CD4-positive, alpha-beta T cell treated with Interleukin-1 beta for 1 hour (primary cell): Measurements from ENCODE around the gene GABRB3.

Source experiments
- DNase-seq, 2 donors: peaks; one replicate each; pipeline ENCODE4 v3.0.0-alpha.2; 2020 to 2022

GABRB3 gene

DNA sequence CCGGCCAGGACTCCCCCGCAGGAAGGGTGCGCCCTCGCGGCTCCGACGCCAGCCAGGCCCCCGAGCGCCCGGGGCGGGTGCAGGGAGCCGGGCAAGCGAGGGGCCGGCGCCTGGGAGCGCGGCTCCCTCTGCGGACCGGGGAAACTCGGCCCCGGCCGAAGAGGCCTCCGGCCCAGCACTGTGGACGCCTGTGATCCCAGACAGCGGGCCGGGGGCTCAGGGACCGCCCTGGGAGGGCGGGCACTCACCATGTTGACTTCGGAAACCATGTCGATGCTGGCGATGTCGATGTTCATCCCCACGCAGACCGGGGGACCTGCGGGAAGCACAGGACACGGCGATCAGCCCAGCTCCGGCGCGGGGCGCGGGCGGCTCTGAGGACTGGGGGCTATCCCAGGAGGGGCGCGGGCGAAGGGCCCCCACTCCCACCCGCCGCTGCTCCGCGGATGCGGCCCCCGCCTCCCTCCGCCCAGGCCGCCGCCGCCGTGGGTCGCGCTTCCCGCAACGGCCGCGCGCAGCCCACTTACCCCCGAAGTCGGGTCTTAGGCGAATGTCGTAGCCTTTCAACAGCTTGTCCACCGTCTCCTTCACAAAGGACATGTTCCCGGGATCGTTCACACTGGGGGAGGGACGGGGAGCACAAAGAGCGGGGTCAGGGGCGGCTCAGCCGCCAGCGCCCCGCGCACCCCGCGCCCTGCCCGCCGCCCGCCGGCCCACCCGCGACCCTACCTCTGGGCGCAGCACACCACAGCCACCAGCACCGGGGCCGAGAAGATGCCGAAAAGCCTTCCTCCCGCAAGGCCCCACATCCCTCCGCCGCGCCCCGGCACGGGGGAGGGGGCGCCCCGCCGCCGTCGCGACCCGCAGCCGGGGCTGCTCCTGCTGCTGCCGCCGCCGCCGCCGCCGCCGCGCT lies at the start of gene GABRB3:
Gene GABRB3, minus strand, starts transcription at position 913 of the 913 bp plus-strand sequence.
- no peak for DNase-seq

DNA sequence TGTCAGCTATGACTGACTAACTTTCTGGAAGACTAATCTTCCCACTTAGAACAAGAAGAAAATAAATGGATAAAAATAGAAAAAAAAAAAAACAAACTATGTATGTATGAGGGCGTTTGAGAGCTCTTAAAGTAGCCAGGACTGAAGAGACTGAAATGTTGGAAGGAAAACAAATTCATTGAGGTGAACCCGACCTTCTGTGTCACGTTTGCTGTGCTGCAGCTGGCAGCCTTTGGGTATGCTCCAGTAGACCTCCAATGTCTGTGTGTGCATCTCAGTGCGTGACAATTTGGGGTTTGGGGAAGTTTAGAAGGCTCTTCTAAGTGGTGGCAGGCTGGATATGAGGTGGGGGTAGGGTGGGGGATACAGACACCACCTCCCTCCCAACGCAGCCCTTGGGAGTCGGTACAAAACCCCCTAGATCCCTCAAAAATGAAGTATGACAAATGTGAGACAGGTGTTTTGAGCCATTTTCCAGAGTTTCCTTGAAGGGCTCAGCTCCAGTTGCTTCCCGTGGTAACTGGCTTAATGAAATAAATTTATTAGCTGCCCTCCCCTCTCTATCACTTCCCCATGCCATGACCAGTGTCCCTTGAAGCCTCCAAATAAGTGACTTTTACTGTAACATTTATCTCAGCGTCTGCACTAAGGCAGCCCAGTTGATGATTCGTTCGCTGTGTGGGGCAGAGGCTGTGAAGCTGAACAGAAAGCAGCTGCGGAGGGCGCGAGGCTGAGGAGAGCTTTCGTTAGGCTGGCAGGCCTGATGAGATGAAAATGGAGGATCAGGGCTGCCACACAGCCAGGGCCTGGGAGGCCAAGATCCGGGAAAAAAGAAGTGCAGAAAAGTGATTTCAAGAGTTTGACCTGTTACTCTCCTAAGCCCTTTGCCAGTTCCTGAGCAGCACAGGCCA lies 34.9 kb upstream of the GABRB3 start:
- DNase-seq, result no peak

DNA sequence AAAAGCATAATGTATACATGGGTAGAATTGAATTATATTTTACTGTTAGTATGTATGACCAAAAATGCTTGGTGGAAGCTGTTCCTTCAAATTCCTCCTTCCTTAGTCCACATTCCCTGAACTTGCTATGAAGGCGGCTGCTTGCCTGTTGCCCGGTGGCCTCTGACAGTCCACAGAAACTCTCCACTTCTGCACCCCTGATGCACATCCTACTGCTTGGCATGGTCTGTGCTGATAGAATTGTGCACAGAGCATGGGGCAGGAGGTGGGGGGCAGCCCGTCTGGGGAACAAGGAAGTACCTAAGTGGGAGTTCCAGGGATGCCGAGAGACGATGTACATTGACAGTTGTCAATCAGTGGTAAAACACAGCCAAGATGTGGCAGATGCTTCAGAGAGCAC lies 33.7 kb upstream of the GABRB3 start:
- no peak for DNase-seq

DNA sequence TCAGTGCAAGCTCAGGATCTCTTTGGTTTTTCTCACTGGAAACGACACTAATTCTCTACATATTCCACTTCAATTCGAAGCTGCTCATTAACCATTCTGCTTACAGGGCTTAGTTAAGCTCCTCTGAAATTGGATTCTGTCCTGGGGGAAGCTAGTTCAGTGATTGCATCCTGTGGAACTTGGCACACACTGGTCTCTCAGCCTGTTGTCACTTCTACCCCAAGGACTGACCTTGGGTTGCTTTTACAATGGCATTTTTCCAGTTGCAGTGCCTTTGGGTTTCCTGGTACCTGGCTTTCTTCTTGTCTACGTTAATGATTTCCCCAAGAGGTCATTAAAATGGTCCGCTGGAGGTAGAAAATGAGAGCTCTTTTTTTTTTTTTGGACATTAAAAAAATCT lies 33.3 kb upstream of the GABRB3 start:
- DNase-seq, result no peak

DNA sequence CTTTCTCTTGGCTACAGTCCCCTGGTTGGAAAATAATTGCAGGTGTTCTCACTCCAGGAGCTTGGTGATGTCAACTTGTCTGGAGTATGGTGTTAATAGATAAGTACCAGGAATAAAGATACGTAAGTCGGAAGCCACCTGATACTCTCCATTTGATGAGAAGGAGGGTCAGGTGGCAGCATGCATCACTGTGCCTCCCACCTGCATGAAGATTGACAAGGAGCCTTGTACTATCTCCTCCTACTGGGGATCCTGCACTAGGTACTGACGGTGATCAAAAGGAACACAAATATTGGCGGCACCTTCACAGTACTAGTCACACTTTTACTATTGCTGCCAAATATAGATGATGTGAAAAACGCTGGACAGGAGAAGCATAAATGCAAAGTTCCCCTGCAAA lies 32.6 kb upstream of the GABRB3 start:
- no peak for DNase-seq

DNA sequence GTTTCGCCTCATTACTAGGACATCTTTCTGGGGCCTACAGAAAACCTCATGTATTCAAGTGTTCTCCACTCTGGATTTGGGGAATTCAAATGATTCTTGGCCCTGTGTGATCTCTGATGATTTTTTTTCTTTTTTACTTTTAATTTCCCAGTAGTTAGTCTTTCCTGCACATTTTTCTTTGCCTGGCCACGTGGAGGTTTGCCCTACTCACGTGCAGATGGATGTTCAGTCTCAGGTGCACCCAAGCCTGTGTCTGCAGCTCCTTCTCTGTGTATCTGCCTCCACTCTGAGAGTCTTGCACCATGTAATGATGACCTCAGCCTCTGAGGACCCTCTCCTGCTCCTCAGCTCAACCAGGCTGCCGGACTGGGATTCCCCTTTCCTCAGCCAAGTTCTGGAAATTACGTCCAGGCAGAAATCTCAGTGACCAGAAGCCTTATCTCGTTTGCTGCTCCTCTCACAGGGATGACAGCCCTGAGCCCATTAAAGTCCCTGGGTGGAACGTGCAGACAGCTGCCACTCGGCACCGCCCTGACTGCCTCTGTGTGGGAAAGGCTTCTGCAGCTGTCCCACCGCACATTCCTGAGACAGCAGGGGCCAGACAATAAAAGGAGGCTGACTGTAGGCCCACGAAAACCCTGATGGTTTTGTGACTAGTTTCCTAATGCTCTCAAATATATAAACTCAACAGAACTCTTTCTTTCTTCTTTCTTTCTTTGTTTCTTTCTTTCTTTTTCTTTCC lies 31.4 kb upstream of the GABRB3 start:
- no peak for DNase-seq

DNA sequence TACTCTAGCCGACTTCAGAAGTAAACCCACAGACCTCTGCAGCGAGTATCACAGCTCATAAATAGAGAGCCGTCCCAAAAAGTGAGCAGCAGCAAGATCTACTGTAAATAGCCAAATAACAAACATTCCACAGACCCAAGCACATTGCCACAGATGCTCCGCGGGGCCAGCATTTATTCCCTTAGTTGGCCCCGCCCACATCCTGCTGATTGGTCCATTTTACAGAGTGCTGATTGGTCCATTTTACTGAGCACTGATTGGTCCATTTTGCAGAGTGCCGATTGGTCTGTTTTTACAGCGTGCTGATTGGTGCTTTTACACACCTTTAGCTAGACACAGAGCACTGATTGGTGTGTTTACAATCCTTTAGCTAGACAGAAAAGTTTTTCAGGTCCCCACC lies 17.3 kb upstream of the GABRB3 start:
- no peak for DNase-seq

DNA sequence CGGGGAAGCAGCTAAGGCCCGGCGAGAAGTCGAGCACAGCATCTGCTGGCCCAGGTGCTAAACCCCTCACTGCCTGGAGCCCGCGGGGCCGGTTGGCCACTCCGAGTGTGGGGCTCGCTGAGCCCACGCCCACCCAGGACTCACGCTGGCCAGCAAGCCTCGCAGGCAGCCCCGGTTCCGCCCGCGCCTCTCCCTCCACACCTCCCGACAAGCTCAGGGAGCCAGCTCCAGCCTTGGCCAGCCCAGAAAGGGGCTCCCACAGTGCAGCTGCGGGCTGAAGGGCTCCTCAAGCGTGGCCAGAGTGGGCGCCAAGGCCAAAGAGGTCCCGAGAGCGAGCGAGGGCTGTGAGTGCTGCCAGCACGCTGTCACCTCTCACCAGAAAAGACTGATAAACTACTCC lies 8.9 kb upstream of the GABRB3 start:
- no peak for DNase-seq

DNA sequence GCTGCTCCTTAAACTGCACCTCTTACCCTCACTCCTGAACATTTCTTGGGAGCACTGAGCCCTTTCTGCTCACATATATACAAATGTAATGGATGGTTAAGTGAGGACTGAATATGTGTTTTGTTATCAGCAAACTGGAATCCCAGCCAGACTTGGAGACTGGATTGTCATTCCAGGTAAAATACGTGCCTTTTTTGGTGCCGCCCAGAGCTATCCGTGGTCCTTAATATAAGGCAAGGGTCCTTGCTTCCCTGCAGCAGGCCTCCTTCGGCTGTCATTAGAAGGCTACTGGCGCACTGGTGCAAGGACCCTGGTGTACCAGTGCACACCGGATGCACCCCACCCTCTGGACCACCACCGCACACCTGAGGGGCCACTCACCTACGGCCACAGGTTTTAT lies 1.1 kb upstream of the GABRB3 start:
- no peak for DNase-seq

DNA sequence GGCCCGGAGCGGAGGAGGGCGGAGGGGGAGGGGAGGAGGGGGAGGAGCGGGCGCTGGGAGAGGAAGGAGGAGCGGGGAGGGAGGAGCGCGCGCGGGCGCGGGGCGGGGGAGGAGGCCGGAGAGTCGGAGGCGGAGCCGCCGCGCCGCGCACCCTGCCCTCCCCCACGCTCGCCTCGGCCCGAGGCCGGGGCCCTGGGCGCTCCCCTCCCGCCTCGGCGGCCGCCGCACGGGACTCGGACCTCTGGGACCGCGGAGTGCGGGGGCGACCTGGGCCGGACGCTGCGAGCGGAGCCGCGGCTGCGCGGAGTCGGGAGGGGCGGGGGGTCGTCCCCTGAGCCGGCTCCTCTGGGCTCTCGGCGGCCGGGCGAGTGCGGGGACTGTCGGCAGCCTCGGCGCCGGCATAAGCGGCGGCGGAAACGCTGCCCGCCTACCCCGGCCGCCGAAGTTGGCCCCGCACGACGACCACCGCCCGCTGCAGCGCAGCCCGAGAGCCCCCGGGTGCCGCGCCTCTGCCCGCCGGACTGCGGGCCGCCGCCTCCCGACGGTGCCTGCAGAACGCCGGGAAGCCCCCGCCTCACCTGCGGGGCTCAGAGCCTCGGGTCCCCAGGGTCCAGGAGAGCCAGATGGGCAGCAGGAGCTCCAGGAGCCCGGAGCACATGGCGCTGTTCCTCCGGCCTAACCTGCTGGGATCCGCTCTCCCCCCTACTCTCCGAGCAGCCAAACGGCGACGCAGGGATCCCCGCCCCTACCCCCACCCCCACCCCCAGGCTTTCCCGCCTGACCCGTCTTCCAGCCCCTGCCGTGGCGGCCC lies 406 bp upstream of the GABRB3 start:
- DNase-seq, result no peak

DNA sequence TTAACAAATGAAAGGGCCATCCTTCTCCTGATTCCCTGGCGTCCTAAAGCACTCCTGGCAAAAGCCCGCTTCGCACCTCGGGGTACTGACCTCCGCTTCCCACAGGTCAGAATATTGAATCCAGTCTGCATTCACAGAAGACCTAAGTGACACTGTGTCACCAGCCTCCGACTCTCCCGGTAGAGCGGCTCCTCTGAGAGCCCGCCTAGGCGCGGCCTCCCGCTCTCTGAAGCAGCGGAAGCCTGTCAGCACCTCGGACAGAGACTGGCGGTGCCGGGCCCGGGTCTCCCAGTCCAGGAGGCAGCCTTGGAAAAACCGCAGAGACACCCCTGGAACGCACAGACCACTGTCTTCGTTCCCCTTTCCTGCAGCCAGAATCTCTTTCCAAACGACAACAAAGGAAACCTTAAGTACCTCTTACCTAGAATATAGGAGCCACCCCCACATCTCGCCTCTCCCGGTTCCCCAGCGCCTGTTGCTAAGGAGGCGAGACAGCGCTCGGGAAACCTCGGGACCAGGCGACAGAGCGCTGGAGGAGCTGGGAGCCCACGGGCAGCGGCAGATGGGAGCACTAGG lies 1.2 kb downstream of the GABRB3 start:
- DNase-seq, result no peak

DNA sequence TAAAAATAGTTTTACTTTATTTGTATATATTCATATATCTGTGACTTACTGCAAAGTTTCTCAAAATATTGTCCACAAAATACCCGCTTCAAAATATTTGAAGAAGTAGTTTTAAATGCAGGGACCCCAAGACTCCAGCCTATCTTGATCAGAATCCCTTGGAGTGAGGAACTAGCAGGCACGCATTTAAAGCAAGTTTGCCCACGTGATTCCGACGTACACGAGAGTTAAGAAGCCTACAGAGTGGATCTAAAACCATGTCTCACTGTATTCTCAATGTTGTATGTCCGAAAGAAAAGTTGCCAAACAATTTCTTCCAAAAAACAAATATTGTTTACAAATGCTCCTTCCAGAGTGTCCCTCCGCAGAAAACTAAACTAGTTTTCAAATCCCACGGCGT lies 1.7 kb downstream of the GABRB3 start:
- no peak for DNase-seq

DNA sequence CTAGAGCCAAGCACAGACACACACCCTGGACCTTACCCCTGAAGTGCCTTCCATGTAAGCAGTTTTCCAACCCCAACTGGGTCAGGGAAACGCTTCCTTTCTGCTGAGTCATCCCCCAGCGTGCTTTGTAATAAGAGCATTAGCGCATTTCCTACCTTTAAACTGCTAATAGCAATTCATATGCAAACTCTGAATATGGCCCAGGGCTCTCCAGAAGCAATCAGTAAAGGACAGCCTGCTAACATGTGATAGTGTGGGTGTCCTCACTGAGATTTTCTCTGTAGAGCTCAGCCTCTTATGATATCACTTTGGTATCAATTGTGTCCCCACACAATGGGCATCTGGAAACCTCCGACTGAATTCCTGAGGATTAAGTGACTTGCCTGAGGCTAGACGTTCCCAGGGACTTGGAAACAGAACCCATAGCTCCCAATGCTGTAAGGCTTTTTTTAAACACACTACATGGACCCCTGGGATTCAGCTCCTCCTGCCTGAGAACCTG lies 5.6 kb downstream of the GABRB3 start:
- DNase-seq, result no peak

DNA sequence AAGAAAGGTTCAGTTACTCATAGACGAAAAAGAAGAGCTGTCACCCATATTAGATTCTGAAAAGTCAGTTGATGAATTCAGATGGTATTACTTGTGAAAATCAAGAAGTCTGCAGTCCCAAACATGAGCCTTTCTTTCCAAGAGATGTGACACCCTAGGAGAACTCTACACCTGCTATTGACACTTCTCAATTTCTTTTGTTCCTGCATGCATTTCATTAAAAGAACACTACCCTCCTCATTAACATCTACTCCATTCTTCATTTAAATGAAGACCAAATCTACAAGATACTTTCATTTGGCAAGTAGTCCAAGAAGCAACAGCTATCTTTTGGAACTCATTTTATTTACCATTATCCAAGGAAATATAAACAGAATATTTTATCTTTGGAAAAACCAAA lies 6.6 kb downstream of the GABRB3 start:
- no peak for DNase-seq

DNA sequence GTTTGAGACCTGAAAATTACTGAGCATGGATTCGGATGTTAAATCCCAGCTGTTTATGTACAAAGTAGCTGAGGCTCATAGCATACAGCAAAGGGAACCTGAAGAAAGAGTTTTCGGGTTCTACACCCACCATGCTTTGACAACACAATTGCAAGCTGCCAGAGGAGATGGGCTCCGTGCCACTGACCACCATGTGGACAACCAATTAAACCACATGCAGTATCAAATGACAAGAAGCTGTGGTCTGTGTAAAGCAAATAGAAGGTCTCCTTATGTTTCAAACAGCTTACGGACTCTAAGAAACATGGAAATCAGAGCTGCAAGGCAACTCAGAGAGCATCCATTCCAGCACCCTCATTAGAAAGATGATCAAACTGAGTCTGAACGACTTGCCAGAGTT lies 12.9 kb downstream of the GABRB3 start:
- DNase-seq, result no peak

DNA sequence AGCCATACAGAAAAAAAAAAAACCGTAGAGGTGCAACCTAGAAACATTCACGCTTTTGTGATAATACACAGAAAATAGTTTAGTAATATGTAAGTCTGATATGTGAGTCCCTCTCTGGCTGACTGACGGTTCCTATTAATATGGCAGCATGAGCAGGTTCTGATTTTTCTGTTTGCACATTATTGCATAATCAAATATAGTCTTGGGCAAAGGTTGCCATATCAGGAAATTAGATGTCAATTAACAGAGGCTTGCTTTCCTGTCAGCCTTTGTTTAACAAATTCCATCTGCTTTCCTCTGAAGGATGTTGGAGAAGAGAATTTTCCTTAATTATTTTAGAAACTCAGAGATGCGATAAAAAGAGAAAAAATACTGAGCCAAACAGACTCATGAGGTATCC lies 14.8 kb downstream of the GABRB3 start:
- no peak for DNase-seq

DNA sequence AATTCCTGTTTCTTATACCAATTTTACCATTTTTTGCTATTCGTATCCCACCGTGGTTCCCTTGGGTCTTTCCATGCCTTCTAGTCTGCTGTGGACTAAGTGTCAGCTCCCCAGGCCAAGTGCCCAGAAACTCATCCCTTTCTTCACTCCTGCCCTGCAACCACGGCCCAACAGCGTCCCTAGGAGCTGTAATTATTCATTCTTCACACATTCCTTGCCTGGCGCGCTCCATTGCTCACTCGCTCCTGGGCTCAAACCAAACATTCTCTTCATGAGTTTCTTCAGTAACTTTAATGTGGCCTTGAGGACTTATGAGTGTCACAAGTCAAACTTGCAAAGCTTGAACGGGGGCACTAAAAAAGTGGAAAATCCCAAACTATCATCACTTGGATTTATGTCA lies 15.7 kb downstream of the GABRB3 start:
- DNase-seq, result no peak

DNA sequence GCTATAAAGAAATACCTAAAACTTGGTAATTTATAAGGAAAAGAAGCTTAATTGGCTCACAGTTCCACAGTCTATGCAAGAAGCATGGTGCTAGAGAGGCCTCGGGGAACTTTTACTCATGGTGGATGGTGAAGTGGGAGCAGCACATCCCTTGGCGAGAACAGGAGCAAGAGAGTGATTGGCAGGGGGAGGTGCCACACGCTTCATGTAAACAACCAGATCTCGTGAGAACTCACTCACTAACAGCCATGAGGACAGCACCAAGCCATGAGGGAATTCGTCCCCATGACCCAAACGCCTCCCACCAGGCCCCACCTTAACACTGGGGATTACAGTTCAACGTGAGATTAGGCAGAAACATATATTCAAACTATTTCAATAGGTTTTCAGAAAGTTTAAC lies 28.0 kb downstream of the GABRB3 start:
- DNase-seq, result no peak

DNA sequence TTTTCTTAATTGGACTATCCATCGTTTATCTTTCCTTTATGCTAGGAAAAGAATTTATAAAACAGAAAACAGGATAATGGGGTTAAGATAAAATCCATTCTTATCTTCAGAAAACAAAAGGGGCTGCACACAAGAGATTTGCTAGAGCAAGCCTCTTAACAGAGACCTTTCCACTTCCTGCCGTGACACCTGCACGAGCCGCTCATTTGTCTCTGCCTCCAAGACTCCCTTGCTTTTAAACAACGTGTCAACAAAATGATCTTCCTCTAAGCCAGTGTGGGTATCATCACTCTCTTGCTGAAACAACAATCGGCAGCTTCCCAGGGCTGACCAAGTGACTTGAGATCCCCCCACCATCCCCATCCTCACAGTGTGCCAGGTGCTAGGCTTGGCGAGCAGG lies 33.1 kb downstream of the GABRB3 start:
- no peak for DNase-seq

DNA sequence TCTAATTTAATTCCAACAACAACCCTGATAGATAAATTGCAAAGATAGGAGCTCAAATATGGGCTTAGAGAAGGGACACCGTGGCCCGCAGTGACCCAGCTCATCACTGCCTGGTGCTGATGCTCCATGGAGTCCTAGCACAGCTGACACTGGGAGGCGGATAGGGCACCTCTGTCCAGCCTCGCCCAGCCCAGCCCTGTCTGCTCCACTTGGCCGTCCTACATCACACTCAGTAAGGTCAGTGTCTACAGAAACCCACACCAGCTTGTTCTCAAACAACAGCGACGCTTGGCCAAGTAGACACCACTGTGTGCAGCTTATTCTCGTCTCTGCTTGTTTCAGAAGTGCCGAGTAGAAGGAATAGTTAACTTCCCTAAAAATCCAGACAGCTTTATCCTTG lies 33.9 kb downstream of the GABRB3 start:
- no peak for DNase-seq

DNA sequence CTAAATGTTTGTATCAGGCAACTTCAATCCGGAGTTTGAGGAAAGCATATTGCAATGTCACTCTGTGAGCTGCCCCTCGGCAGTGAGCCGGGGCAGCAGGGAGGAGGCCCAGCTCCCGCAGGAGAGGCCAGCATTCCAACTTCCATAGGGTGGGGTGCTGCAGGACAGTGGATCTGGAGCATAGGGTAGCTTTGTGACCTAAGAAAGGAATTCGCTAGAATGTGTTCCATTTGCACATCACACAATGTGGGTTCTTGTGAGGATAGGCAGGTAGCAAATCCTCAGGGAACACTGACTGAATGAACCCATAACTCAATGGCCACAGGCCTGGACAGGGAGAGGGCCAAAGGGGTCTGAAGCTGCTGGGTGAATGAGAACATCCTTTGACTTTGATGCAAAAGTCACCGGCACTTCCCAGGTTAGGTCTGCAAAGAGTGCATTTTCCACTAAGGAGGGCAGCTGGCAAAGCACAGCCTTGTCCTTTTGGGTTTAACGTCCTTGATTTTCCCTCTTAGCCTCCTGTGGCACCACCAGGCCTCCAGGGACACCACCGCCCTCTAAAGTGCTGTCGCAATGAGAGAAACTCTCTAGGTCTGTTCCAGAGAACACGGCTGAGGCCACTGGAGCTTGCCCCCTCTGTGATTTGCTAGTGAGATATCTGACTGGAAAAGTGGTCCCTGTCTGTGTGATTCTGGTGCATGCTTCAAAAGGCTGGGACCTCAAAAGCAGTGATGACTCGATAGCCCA lies 36.2 kb downstream of the GABRB3 start:
- no peak for DNase-seq
